Epithelial cell of umbilical artery (primary cell): Measurements from ENCODE around the gene TSPEAR. TPM values are rescaled to one million over a fixed set of nuclear protein-coding genes. Genes with fewer than 3 reads are reported as not detected.

Source experiments
- total RNA-seq: library from RNA; depleted of rRNA; stranded (reverse); fragments of >200 nt; gene quantifications from 2 replicates; pipeline ENCODE4 v1.2.3, GENCODE V29; 2014

TSPEAR gene
- total RNA-seq, 1 donor from 2014 or later: not detected

GRCh38 chr21:44573630-44574456, 137.5 kb downstream of the TSPEAR start, which contains the start of gene KRTAP10-4:
Gene KRTAP10-4 (plus strand): TSS chr21:44573729. CDS start chr21:44573759, 30 bp downstream.

GRCh38 chr21:44558695-44559094, 152.7 kb downstream of the TSPEAR start, which contains the start of gene KRTAP10-3:
Gene KRTAP10-3 (minus strand): TSS chr21:44558795. CDS start chr21:44558715, 80 bp downstream.

GRCh38 chr21:44551340-44551961, 159.9 kb downstream of the TSPEAR start, which contains the start of gene KRTAP10-2:
Gene KRTAP10-2 (minus strand): TSS chr21:44551505. CDS start chr21:44551458, 47 bp downstream.

GRCh38 chr21:44539991-44540666, 171.2 kb downstream of the TSPEAR start, which contains the start of gene KRTAP10-1:
Gene KRTAP10-1 (minus strand): TSS chr21:44540195. CDS start chr21:44540150, 45 bp downstream.

GRCh38 chr21:44454747-44455523, 256.4 kb downstream of the TSPEAR start, which contains the start of gene LRRC3:
Gene LRRC3 (plus strand): TSS chr21:44455510. CDS start chr21:44456645, 1,135 bp downstream.

Other genes starting within 250 kb of the TSPEAR start
- gene KRTAP10-1, start 171.4 kb downstream of the TSPEAR start, total RNA-seq: not detected in 2 replicates
- not detected in 2 replicates for gene KRTAP10-2, start 160.1 kb downstream of the TSPEAR start, total RNA-seq
- gene KRTAP10-3, start 152.8 kb downstream of the TSPEAR start, total RNA-seq: not detected in 2 replicates
- gene KRTAP10-4, start 137.8 kb downstream of the TSPEAR start, total RNA-seq: not detected in 2 replicates
- gene KRTAP10-5, start 131.0 kb downstream of the TSPEAR start, total RNA-seq: not detected in 2 replicates
- gene KRTAP10-6, start 119.1 kb downstream of the TSPEAR start, total RNA-seq: not detected in 2 replicates
- gene KRTAP10-7, start 111.0 kb downstream of the TSPEAR start, total RNA-seq: not detected in 2 replicates
- not detected in 2 replicates for gene KRTAP10-8, start 99.5 kb downstream of the TSPEAR start, total RNA-seq
- not detected in 2 replicates for gene KRTAP10-9, start 84.5 kb downstream of the TSPEAR start, total RNA-seq
- not detected in 2 replicates for gene KRTAP10-10, start 74.2 kb downstream of the TSPEAR start, total RNA-seq
- not detected in 2 replicates for gene KRTAP10-11, start 65.2 kb downstream of the TSPEAR start, total RNA-seq
- not detected in 2 replicates for gene KRTAP12-4, start 56.9 kb downstream of the TSPEAR start, total RNA-seq
- not detected in 2 replicates for gene KRTAP12-3, start 53.6 kb downstream of the TSPEAR start, total RNA-seq
- gene KRTAP12-2, start 44.6 kb downstream of the TSPEAR start, total RNA-seq: not detected in 2 replicates
- gene KRTAP12-1, start 29.4 kb downstream of the TSPEAR start, total RNA-seq: not detected in 2 replicates
- not detected in 2 replicates for gene KRTAP10-12, start 14.4 kb downstream of the TSPEAR start, total RNA-seq
- 75.4 and 101 TPM in 2 replicates for gene UBE2G2, start 90.2 kb upstream of the TSPEAR start, total RNA-seq
- 88.0 and 101 TPM in 2 replicates for gene SUMO3, start 106.5 kb upstream of the TSPEAR start, total RNA-seq
- 300 and 391 TPM in 2 replicates for gene PTTG1IP, start 162.1 kb upstream of the TSPEAR start, total RNA-seq
- gene ITGB2, start 209.3 kb upstream of the TSPEAR start, total RNA-seq: under 0.01 TPM in 1 of 2 replicates, not detected in the other
- 25.4 and 35.1 TPM in 2 replicates for gene SLX9, start 228.5 kb upstream of the TSPEAR start, total RNA-seq